ENCODE data around the gene MYO16.

Gene MYO16

DNA sequence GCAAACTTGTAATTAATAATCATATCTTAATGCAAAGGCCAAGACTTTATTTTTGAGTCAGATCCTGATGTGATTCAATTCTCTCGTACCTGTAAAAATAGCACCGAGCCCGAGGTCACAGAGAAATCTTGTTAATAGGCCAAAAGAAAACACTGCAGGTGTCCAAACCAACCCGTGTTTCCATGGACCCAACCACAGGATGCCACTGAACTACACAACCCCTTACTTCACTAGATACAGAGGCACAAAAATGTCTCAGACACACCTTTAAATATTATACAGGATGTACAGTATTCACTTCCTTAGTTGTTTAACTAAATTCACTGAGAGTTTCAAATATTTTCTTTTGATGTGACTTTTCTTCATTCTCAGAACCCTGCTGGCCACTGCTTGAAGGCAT is 530.9 kb downstream of the MYO16 start:
- DNase-seq: no peak

DNA sequence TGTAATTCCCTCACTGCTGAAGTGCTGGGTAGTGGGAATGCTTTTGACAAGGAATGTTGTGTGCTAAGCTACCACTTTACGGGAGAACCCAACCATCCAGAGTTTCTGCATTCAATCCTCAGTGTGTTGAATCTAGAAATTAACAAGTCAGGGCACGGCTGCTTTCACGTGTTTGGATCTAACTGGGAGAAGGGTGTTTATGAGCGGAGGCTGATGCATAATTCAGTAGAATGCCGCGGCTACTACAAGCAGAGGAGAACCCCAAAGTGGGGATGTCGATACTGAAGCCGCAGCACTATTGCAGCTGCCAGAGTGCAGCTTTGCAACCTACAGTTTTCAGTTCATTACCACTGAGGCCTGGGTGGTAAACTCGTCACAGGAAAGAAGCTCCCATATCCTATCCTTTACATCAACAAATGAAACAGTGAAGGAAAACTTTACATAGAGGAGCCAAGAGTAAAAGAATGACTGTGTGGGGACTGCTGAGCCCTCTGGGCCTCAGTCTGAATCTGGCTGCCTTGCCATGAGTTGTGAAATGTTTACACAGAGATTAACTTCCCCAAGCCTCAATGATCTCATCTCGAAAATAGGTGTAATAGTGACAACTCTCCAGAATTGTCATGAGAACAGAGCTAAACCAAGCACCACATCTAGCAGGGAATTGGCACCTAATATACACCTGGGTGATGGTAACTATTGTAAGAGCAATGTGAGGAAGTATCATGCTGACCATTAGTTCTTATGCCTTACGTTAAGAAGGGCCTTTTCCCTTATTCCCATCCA is 531.7 kb downstream of the MYO16 start:
- no peak for DNase-seq

DNA sequence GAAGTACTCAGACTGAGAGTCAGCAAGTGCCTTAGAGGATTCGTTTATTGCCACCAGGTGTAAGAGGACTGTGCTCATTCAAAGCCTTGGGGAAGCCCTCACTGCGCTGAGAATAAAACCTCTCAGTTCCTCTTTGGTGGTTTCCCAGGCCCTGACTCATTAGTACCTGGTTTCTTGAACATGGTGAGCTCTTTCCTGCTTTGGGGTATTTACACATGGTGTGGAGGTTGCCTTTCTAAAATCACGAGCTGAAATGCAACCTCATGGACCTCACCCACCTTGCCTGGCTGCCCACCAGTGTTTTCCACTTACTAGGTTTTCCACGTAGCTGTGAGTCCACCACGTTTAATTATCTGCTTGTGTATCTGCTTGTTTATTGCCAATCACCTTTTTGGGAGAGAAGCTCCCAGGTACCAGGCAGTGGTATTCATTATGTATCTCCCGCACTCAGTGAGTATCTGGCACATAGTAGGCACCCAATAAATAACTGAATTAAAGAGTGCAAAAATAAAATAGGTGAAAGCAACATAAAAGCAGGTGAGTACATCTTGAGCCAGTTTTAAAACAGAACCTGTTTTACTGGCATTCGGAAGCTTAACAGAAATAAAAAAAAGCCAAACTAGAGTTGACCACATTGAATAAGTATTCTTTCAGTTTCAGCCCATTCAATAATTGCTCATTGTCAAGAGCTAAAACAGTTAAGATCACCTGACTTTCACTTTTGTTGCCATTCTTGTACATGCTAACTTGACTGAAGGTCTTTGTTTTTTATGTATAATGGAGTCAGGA is 533.0 kb downstream of the MYO16 start:
- no peak for DNase-seq

DNA sequence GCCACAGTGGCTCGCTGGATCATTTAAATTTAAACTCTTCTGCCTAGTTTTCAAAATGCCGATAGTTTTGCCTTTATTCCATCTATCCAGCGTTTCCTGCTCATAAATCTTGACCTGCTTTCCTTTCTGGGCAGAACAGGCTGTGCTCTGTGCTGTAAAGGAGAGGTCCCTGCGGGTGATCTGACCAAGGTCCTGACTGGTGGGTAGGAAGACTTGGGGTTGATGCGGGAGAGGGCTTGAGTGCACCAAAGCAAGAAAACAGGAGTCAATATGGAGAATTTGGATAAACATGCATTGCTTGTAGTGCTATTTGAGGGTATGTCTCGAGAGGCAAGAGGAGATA is 533.6 kb downstream of the MYO16 start:
- no peak for DNase-seq

DNA sequence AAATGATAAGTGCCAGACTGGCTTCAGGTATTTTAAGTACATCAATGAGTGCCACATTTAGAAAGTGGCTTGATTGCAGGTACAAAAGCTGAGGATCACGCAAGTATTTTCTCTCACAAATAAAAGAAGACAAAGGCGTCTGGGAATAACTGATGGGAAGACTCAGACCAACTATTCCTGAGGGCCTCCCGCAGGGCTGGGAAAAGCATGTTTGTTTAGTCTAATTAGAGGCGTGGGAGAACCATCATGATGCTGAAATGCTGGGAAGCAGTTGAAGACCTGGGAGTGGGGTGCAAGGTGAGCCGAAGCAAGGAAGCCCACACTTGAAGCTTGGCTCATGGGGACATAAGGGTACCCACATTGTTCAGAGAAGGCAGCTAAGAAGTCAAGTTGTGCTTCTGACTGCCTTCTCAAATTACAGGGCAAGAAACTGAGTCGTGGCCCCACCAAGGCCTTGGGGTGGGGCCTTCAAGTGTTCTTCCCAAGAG is 536.0 kb downstream of the MYO16 start:
- no peak for DNase-seq

DNA sequence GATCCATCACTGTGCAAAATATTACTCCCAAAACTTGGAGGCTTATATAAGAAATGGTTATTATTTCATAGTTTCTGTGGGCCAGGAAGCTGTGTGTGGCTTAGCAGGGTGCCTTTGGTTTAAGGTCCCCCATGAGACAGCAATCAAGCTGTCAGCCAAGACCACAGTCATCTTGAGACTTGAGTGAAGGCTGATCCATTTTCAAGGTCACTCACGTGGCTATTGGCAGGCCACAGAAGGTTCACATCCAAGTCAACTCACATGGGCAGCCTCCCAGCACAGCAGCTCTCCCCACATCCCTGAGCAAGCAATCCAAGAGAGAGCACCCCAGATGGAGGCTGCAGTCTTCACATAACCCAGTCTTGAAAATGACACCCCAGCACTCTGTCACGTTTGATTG is 537.4 kb downstream of the MYO16 start:
- DNase-seq: no peak

DNA sequence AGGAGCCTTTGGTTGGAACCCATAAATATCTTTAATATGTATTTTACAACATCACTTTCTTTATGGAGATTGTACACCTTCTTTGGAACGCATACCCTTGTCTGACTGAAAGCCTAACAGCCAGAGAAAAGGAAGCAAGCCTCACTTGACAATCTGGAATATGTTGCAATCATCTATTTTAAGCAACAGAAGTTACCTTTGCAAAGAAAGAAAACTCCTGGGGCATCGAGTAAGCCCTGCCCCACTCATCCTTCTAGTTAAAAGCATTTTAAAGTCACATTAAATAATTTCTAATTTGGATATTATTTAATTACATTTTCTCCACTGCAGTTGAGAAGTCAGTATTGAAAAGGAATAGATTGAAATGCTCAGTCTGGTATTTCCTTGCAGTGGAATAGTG is 542.7 kb downstream of the MYO16 start:
- DNase-seq: no peak

DNA sequence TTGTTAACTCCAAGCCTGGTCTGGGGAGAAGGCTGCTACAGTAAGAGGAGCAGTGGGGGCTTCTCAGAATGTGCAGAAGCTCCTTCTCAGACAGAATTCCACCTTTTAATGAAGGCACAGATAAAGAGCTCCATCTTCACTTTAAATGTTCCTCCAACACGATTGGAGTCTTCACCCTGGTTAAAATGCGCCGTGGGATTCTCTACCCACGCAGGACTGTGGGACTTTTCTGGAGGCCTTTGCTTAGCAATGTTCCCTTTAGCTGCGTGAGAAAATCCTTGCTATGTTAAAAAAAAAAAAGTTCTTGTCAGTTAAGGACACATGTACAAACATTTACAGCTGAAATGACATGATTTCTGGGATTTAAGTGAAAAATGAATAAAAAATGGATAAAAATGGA is 546.3 kb downstream of the MYO16 start:
- no peak for DNase-seq

DNA sequence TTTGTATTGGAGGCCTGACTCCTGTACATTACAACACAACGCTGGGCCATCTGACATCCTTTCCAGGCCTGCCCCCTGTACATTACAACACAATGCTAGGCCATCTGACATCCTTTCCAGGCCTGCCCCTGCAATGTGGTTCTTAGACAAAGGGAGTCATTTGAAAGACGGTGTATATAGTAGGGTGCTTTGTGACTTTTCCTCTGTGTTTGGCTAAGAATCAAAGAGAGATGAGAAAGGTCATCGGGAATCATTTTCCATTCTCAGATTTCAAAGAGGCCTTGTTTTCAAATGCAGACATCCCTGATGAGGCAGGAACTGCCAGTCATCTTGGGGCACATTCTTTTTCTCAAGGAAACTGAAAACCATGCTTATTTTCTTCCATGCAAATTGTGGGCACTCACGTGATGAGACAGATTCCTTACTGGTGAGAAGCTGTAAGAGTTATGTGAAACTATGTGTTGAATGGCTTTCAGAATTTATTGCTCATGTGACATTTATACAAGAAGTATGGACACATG is 551.6 kb downstream of the MYO16 start:
- DNase-seq: no peak

DNA sequence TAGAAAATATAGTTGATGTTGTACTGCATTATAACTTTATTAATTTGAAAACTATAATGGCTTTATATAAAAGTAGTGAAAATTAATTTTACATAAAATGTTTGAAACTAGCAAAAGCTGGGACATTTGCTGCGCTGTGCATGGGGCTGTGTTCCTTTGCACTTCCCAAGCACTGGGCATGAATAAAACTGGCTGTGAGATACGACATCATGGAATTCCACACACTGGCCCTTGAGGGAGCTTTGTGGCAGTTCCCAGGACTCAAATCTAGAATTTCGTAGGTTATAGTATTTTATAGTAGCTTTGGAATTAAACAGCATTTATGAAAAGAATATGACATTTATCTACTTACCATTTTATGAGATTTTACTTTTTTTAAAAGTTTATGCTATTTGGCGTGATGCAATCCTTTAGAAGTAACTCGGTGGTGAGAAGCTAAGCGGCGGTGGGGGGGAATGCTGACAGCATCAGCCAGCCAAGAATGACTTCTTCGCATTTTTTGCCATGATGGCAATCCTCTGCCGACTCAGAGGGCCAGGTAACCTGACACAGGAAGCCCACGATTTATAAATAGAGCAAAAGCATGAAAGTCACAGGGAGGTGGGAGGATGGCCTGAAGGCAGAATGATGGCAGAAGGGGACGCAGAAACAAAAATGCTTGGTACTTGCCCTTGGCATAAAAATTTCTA is 553.5 kb downstream of the MYO16 start:
- DNase-seq: no peak

DNA sequence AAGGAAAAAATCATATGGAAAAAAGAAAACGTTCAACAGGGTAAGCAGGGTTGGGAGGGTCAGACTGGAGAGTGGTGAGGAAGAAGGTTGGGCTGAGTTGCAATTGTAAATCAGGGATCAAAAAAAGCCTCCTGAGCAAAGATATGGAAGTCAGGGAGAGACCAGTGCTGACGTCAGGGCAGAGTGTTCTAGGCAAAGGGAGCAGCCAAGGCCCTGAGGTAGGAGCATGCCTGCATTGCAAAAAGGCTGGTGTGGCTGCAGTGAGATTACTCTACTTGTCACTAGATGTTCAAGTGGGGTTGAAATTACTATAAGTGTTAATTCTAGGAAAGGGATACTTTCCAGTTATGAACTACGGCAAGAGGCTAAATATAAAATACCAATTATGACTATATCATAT is 562.0 kb downstream of the MYO16 start:
- DNase-seq: no peak

DNA sequence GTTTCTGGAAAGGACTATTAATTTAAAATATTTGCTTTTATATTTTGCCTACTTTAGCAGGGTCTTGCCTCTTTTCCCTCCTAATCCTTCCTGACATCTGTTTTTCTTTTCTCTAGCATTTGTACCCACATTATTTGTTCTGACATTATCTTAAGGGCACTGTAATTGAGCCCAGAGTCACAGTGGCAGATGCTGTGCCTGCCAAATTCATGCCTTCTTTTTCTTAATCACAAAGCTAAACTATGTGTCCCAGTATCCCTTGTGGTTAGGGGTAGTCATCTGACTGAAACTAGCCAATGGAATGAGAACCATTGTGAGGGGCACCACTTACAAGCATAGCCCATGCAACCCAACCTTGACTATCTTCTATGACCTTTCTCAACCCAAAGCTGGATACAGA is 562.9 kb downstream of the MYO16 start:
- no peak for DNase-seq

DNA sequence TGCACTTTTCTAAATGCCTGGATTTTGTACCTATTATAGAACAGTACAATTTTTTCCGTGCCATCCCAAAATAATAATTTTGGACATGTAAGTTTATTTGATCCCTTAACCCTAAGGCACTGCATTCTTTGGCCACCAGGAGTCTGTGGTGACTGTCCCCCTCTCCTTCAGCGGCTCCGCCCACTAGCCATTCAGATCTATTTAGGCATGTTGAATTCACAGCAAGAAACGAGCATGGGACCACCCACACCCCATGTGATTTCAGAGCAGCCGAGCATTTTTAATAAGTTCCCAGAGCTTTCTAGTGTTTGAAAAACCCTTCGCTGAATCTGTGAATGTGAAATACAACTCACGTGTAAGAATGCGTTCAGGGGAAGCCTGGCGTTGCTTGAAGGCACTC is 567.5 kb downstream of the MYO16 start:
- no peak for DNase-seq

DNA sequence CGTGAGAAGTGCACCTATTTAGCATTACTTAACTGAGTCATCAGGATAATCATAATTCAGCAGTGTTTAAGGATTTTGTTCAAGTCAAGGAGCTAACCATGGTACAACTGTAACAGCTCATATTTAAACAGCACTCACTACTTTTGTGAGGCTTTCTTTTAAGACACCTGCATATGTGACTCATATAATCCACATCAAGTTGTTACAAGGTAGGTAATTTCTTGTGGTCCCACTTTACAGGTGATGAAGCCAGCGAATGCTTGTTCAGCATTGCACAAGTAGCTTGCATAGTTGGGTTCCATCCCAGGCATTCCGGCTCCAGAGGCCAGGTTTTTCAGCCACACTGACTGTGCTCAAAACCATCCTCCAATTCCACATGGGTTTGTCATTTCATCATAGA is 569.2 kb downstream of the MYO16 start:
- no peak for DNase-seq

DNA sequence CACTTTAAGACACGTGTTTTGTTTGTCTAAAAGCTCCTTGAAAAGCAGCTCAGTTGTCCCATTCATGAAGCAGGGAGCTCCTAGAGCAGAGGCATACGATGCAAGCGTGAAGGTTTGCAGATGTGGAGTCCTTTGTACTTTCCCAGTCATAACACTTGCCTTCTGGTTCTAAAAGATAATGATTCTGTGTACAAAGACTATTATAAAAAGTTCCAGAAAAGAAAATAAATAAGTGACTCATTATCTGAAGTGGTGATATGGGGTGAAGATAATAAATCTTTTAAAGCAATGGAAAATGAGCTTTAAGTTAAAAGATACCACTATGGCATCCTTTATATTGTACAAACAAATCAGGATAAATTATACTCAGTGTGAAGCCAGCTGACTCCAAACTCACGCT is 569.9 kb downstream of the MYO16 start:
- no peak for DNase-seq

DNA sequence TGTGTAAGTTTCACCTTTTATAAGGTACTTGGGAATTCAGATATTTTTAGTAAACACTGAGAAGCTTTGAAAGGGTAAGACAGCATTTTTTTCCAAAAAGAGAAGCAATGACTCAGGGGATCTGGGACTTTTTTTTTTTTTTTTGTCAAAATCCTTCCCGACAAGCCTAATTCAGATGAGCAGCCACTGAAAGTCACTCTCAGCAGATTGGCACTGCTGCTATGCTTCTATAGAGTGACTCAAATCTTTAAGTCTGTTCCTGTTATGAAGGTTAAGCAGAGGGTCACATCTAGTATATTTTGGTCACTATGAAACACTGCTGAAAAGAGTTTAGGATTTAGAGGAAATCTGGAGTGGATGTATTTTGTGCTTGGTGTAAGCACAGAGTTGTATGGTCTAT is 571.1 kb downstream of the MYO16 start:
- DNase-seq: no peak

DNA sequence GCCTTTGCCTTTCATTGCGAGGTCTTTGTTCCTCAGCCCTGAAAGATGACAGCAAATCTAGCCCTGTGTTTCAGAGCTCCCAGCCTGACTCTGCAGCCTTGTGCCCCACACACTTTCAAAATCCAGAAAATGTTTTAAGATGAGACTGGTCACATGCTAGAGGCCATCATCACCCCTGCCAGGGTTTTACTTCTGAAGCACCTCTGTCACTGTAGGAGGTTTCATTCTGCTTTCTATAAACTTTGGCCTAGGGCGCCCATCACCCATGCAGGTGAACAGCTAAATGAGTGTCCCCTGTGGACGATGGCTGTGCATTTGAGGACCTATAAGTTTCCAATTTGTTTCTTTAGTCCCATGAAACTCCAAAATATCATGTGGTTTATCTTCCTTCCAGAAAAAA is 574.2 kb downstream of the MYO16 start:
- DNase-seq: no peak

DNA sequence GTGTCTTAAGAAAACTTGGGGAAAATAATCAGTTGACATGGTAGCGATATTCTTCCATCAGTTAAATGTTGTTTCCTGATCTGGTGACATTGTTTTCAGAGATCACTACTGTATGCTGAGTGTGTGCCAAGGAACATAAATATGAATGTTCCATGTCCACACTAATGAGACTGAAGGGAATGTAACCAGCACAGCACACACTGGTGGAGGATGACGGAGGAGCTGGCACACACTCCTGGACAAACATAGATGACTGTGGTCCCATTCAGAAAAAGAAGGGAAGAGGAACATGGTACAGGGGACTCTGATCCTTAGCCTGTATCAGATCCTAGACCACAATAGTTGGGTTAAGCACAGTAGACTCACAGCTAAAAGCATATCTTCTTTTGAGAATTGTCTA is 574.8 kb downstream of the MYO16 start:
- DNase-seq: no peak

DNA sequence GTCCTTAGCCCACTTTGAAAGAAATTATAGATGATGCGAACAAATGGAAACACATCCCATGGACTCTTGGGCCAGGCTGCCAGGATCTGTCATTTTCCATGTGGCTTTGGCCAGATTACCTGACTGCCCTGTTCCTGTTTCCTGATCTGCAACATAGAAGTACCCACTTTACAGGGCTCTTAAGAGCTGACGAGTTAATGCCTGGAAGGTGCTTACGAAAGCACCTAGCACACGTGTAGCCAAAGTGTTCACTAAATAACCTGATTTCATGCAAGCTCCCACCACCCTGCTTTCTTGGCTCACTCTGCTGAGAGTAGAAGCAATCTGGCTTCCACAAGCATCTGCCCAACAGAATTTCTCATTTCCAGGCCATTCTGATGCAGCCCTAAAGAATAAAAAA is 575.2 kb downstream of the MYO16 start:
- DNase-seq: no peak

DNA sequence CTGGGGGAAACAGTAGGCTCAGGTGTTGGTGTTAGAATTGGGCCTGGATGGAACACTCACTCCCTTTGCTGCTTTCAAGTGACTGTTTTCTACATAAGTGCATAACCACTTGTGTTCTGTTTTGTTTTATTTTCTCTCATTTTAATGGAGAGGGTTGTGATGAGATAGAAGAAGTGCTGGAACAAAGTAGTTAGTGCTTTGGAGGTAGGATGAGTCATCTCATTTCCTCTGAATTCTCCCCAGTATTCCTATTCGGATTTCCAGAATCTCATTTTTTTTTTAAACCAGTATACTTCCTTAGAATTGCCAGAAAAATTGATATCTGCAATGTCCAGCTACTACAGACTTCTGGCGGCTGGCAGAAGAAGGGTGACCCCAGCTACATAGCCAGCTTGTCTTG is 575.9 kb downstream of the MYO16 start:
- no peak for DNase-seq

DNA sequence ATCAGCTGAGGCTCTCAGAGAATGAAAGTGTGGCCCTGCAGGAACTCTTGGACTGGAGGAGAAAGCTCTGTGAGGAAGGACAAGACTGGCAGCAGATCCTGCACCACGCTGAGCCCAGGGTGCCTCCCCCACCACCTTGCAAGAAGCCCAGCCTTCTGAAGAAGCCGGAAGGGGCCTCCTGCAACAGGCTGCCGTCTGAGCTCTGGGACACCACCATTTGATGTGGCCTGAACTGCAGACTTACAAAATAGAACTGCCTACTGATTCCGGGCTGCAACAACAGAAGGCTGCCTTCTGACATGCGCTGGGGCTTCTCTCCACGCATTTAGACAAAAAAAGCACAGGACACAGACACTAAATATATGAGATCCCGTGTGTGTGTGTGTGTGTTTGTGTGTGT is 577.2 kb downstream of the MYO16 start:
- no peak for DNase-seq

DNA sequence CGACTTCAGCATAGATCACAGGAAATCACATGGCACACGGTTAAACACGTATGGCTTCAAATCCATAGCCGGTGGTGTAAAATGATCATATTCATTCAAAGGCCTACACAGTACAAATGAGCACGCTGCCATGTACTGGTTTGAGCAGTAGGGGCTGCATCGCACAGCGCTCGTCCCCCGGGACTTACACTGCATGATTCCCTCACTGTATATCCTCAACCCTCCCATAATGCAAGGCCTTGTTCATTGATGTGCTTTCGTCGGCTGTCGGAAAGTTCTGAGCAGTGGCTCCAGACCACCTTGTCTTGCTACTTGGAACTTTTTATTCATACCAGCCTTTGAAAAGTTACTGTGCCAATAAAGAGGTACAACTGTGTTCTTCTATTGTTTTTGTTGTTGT is 578.2 kb downstream of the MYO16 start:
- DNase-seq: no peak

DNA sequence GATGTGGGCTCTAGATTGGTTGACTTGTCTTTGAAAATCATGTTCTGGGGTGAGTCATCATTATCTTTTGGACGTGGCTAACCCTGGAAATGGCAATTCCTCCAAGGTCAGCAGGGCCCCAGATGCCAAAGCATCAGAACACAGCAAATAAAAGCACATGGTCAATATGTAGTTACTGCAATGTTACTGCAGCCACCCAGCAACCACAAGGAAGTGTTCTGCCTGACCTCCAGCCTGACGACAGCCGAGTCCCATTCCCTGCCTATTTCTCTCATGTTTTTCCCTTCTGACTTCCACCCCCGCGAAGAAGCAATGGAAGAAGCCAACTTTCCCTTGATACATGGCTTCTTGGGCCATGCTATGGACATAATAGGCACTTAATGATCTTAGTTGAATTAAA is 579.1 kb downstream of the MYO16 start:
- no peak for DNase-seq

DNA sequence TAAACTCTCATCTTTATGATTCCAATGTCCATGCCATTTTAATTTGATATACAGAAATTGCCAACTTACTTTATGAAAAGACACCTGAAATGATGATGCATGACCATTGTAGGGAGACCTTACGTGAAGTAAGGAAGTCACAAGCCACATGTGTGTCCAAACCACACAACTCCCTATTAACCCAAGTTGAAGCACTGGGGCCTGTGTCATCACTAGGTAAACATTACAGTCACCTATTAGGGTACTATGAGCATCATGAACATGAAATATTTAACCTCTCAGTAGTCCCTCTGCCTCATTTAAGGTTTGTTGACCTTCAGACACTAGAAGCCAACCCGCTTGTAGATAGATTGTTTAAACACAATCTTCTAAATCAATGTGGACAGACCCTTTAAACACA is 580.1 kb downstream of the MYO16 start:
- DNase-seq: no peak
